Fibroblast of lung (primary cell): ENCODE data around the gene PTPRE. TPM values are rescaled to one million over a fixed set of nuclear protein-coding genes. Genes with fewer than 3 reads are reported as not detected.
"Not testable (repeated sequence)": the region's sequence is repeated elsewhere in the genome, so short reads cannot be mapped to it uniquely, and the experiment has no call there.

Experiments used
- DNase-seq, 2 donors: peaks; one replicate each; pipeline versions ENCODE4 v3.0.0 to v3.0.0-alpha.2; 2010; ENCODE audit warnings: low read depth in 2 of 2
- H2AFZ ChIP-seq: 2 replicates; pipeline ENCODE4 v1.5.1; 2012; ENCODE audit warnings: low read length, control low read depth, inconsistent platforms
- H3K27ac ChIP-seq: 2 replicates; pipeline ENCODE4 v1.5.1; 2011; ENCODE audit warnings: low read length, control low read depth; ENCODE audit not compliant: insufficient read depth
- H3K27me3 ChIP-seq: 2 replicates; pipeline ENCODE4 v1.5.1; 2011; ENCODE audit warnings: mild to moderate bottlenecking, low read length; ENCODE audit not compliant: control insufficient read depth, insufficient read depth
- H3K36me3 ChIP-seq: 2 replicates; pipeline ENCODE4 v1.5.1; 2011; ENCODE audit warnings: low read length; ENCODE audit not compliant: control insufficient read depth, insufficient read depth
- H3K4me1 ChIP-seq: 2 replicates; pipeline ENCODE4 v1.5.1; 2011; ENCODE audit warnings: low read length; ENCODE audit not compliant: control insufficient read depth, insufficient read depth; ENCODE audit errors: extremely low read depth
- H3K4me2 ChIP-seq: 2 replicates; pipeline ENCODE4 v1.5.1; 2011; ENCODE audit warnings: low read length, control low read depth; ENCODE audit not compliant: insufficient read depth; ENCODE audit errors: extremely low read depth
- H3K4me3 ChIP-seq, 4 experiments: fragments of 200-600 bp in 1 of 4; sonication (generic) in 1 of 4; replicated peaks in 1 of 4; 2 replicates each; pipeline ENCODE4 v1.5.1; 2011 to 2016; ENCODE audit warnings: low read length in 4 of 4, low read depth in 3 of 4, mild to moderate bottlenecking in 3 of 4, control low read depth in 2 of 4, inconsistent platforms in 1 of 4, mixed read lengths in 1 of 4; ENCODE audit not compliant: insufficient read depth in 1 of 4; ENCODE audit errors: control extremely low read depth in 1 of 4
- H3K79me2 ChIP-seq: 2 replicates; pipeline ENCODE4 v1.5.1; 2012; ENCODE audit warnings: mild to moderate bottlenecking, low read length, inconsistent platforms; ENCODE audit not compliant: control insufficient read depth, insufficient read depth
- H3K9ac ChIP-seq: 2 replicates; pipeline ENCODE4 v1.5.1; 2011; ENCODE audit warnings: mild to moderate bottlenecking, low read length, control low read depth; ENCODE audit not compliant: insufficient read depth
- H3K9me3 ChIP-seq: 2 replicates; pipeline ENCODE4 v1.5.1; 2012; ENCODE audit warnings: low read depth, low read length; ENCODE audit not compliant: control insufficient read depth, insufficient read depth
- H4K20me1 ChIP-seq: 2 replicates; pipeline ENCODE4 v1.5.1; 2011; ENCODE audit warnings: low read length; ENCODE audit not compliant: control insufficient read depth, insufficient read depth; ENCODE audit errors: extremely low read depth
- EZH2 ChIP-seq: IDR thresholded peaks from 2 replicates; pipeline ENCODE4 v1.5.1; 2012; ENCODE audit warnings: low read length, control low read depth, mild to moderate bottlenecking; ENCODE audit errors: missing control alignments
- polyA plus RNA-seq, 2 donors: library from polyadenylated mRNA; depleted of rRNA in 1 of 2; stranded (reverse) in 1 of 2; unstranded in 1 of 2; fragments of >200 nt; gene quantifications; 2 replicates each; pipeline ENCODE4 v1.2.1, GENCODE V29; 2011 to 2012; ENCODE audit warnings: missing spikeins in 1 of 2
- total RNA-seq: library from RNA; depleted of rRNA; stranded (reverse); fragments of >200 nt; gene quantifications from 2 replicates; pipeline ENCODE4 v1.2.1, GENCODE V29; 2014
- TF ChIP-seq, protein P1 (sequence below), 2 donors: IDR thresholded peaks in 1 of 2; conservative IDR thresholded peaks in 1 of 2; 1 replicate in 1 of 2; 2 replicates in 1 of 2; pipeline ENCODE4 v1.5.1; 2011 to 2012; ENCODE audit warnings: low read length in 2 of 2, control low read depth in 1 of 2, inconsistent platforms in 1 of 2, low read depth in 1 of 2, mild to moderate bottlenecking in 1 of 2

The PTPRE gene
- total and polyA plus RNA-seq, 2 donors (not counting 1 experiment from before 2014, with no cell fraction given), result 0.75 to 1.8 TPM

DNA sequence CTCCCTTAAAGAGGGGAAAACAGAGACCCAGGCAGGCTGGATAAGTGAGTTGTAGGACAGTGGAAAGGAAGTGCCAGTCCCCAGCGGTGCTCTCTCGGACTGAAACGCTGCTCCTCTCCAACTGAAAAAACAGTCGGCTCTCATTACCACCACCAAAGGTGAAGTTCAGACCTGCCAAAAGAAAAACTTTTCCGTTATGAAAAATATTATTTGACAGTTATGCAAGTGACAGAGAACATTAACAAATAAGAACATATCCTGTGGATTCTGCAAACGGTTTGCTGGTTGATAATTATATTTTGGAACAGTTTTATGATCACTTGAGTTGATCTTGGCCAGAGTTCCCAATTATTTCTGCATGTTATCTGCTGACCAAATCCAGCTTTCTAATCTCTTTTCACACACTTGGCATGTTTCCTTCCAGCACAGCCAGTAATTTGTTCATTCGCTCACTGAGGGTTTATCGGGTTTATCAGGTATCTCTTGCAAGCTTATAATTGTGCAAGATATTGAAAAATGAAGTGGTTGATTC, 82.6 kb downstream of the PTPRE start:
- peak in 1 of 2 donors; percentile 68 for DNase-seq
- Histone ChIP-seq H2AFZ (no peak overlapping the region), H3K4me1 (no peaks in the 10 kb centered on the region), H3K9me3 (no peaks in the 10 kb centered on the region), H3K4me3 (no peak overlapping the region), H3K79me2 (no peaks in the 10 kb centered on the region), H3K9ac (no peak overlapping the region), H3K4me2 (no peak overlapping the region), H3K27ac (no peak overlapping the region), H3K36me3 (no peaks in the 10 kb centered on the region), H4K20me1 (no peaks in the 10 kb centered on the region), H3K27me3 (no peaks in the 10 kb centered on the region)
- TF ChIP-seq, protein P1, sequence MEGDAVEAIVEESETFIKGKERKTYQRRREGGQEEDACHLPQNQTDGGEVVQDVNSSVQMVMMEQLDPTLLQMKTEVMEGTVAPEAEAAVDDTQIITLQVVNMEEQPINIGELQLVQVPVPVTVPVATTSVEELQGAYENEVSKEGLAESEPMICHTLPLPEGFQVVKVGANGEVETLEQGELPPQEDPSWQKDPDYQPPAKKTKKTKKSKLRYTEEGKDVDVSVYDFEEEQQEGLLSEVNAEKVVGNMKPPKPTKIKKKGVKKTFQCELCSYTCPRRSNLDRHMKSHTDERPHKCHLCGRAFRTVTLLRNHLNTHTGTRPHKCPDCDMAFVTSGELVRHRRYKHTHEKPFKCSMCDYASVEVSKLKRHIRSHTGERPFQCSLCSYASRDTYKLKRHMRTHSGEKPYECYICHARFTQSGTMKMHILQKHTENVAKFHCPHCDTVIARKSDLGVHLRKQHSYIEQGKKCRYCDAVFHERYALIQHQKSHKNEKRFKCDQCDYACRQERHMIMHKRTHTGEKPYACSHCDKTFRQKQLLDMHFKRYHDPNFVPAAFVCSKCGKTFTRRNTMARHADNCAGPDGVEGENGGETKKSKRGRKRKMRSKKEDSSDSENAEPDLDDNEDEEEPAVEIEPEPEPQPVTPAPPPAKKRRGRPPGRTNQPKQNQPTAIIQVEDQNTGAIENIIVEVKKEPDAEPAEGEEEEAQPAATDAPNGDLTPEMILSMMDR (conservative IDR thresholded peaks at IDR 0.05 in 1 of 2, IDR thresholded peaks at IDR 0.05 in 1 of 2; ENCODE audit: low read depth in 1 of 2, low read length in 2 of 2), result no peak
- TF ChIP-seq EZH2, result no peak

DNA sequence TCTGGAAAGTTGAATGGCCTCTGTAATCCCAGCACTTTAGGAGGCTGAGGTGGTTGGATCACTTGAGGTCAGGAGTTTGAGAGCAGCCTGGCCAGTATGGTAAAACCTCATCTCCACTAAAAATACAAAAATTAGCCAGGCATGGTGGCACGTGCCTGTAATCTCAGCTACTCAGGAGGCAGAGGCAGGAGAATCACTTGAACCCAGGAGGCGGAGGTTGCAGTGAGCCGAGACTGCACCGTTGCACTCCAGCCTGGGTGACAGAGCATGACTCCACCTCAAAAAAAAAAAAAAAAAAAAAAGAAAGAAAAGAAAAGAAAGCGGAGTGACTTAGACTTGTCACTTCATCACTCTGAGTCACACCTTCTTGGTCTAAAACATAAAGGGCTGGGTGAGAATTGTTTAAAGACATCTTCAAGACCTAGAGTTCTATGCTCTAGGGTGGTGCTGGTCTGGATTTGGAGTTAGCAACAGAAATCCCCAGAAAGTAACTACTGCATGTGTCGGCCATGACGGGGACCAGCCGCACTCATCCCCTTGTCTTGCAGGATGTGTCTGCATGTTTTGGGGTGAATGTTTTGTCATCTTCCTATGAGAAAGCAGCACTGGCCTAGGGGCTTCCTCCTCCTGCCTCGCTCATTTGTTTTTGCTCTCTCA, 83.4 kb downstream of the PTPRE start:
- not testable (repeated sequence) for H3K27ac ChIP-seq, H3K4me2 ChIP-seq, H3K9me3 ChIP-seq, H3K27me3 ChIP-seq, H4K20me1 ChIP-seq, H3K4me1 ChIP-seq, H3K36me3 ChIP-seq, H3K79me2 ChIP-seq, H2AFZ ChIP-seq, H3K4me3 ChIP-seq, H3K9ac ChIP-seq
- DNase-seq, result peak in 1 of 2 donors; percentile 72

DNA sequence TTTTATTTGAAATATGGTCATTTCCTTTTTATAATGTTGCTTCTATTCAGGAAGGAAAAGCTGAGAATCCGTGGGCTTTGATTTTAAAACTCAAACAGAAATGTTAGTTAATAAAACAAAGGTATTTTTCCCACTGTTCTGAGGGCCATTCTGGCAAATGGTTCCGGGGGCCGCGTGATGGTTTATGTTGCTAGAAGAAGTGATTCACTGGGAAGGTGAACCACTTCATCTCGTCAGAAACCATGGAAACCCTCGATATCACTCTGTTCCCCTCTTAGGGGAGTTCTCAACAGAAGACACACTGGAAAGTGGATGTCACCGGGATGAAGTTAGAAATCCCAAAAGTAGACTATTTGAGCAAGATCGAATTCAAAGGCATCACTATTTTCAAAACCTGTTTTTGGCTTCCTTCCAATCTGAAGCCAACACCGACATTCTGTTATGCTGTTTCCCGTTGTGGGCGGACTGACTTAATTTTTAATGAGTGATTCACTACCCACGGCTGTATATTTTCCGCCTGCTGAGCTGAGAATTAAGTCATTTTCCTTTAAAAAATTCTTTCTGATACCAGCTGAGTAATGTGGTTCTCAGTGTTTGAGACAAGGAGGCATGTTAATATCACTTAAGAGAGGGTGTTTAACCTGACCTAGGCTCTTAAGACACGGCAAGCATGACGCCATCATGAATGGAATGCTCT, 84.1 kb downstream of the PTPRE start:
- TF ChIP-seq, protein P1 (conservative IDR thresholded peaks at IDR 0.05 in 1 of 2, IDR thresholded peaks at IDR 0.05 in 1 of 2; ENCODE audit: low read depth in 1 of 2, low read length in 2 of 2), result no peak
- TF ChIP-seq EZH2, result no peak
- Histone ChIP-seq H3K9ac (no peak overlapping the region), H3K9me3 (no peaks in the 10 kb centered on the region), H3K4me3 (no peak overlapping the region), H3K27ac (no peak overlapping the region), H4K20me1 (no peaks in the 10 kb centered on the region), H3K4me2 (peak overlapping the region; percentile 4), H2AFZ (no peak overlapping the region), H3K79me2 (no peaks in the 10 kb centered on the region), H3K4me1 (no peaks in the 10 kb centered on the region), H3K27me3 (no peaks in the 10 kb centered on the region), H3K36me3 (no peaks in the 10 kb centered on the region)
- DNase-seq, result peak; percentile 68 to 98
